ENCODE results near the gene ZNF318.
"Not testable (repeated sequence)": the region's sequence is repeated elsewhere in the genome, so short reads cannot be mapped to it uniquely, and the experiment has no call there.

The ZNF318 gene

GRCh38 chr6:43396408-43397149 is 27.1 kb upstream of the ZNF318 start:
- H3K36me3 Mint-ChIP-seq (ENCODE audit: low read depth): no peaks in the 10 kb centered on the region
- peaks cover 45% of the 10 kb centered on the region for H3K27me3 Mint-ChIP-seq (ENCODE audit: low read depth)
- no peak for DNase-seq (ENCODE audit: low spot score)
- H3K9me3 Mint-ChIP-seq: no peaks in the 10 kb centered on the region
- no peak overlapping the region for H3K4me3 Mint-ChIP-seq
- no peak overlapping the region for H3K27ac Mint-ChIP-seq
- peaks cover 4% of the 10 kb centered on the region for H3K4me1 Mint-ChIP-seq (ENCODE audit: low read depth)

- Mint-ChIP-seq H3K27me3 (ENCODE audit: low read depth) (peaks cover 51% of the 10 kb centered on the region), H3K36me3 (ENCODE audit: low read depth) (no peaks in the 10 kb centered on the region), H3K27ac (no peak overlapping the region), H3K4me3 (no peak overlapping the region), H3K9me3 (no peaks in the 10 kb centered on the region), H3K4me1 (ENCODE audit: low read depth) (peaks cover 12% of the 10 kb centered on the region)
- DNase-seq (ENCODE audit: low spot score): no peak
Observed at GRCh38 chr6:43395776-43396175, 26.3 kb upstream of the ZNF318 start.

- Mint-ChIP-seq H3K9me3 (no peaks in the 10 kb centered on the region), H3K4me3 (no peak overlapping the region), H3K27me3 (ENCODE audit: low read depth) (peaks cover 51% of the 10 kb centered on the region), H3K36me3 (ENCODE audit: low read depth) (no peaks in the 10 kb centered on the region), H3K4me1 (ENCODE audit: low read depth) (peaks cover 17% of the 10 kb centered on the region), H3K27ac (no peak overlapping the region)
- no peak for DNase-seq (ENCODE audit: low spot score)
Observed at GRCh38 chr6:43394982-43395381, 25.5 kb upstream of the ZNF318 start.

GRCh38 chr6:43393602-43394001 is 24.2 kb upstream of the ZNF318 start:
- H3K4me3 Mint-ChIP-seq: no peak overlapping the region
- no peaks in the 10 kb centered on the region for H3K9me3 Mint-ChIP-seq
- no peak overlapping the region for H3K27ac Mint-ChIP-seq

GRCh38 chr6:43393133-43393532 is 23.7 kb upstream of the ZNF318 start:
- H3K27me3 Mint-ChIP-seq (ENCODE audit: low read depth): peaks cover 64% of the 10 kb centered on the region
- H3K9me3 Mint-ChIP-seq; H3K36me3 Mint-ChIP-seq (ENCODE audit: low read depth); H3K4me3 Mint-ChIP-seq; DNase-seq (ENCODE audit: low spot score); H3K27ac Mint-ChIP-seq: not testable (repeated sequence)
- H3K4me1 Mint-ChIP-seq (ENCODE audit: low read depth): peaks cover 17% of the 10 kb centered on the region

More at GRCh38 chr6:43393602-43394001, 24.2 kb upstream of the ZNF318 start:
- Mint-ChIP-seq H3K4me1 (ENCODE audit: low read depth) (peaks cover 17% of the 10 kb centered on the region), H3K36me3 (ENCODE audit: low read depth) (no peaks in the 10 kb centered on the region), H3K27me3 (ENCODE audit: low read depth) (peaks cover 62% of the 10 kb centered on the region)
- no peak for DNase-seq (ENCODE audit: low spot score)

GRCh38 chr6:43391440-43392031 is 22.1 kb upstream of the ZNF318 start:
- Mint-ChIP-seq H3K27ac (no peak overlapping the region), H3K9me3 (no peaks in the 10 kb centered on the region), H3K4me3 (peak overlapping the region; percentile 57), H3K27me3 (ENCODE audit: low read depth) (peaks cover 73% of the 10 kb centered on the region), H3K4me1 (ENCODE audit: low read depth) (peaks cover 15% of the 10 kb centered on the region), H3K36me3 (ENCODE audit: low read depth) (no peaks in the 10 kb centered on the region)
- no peak for DNase-seq (ENCODE audit: low spot score)

- peak overlapping the region; percentile 27 for H3K4me3 Mint-ChIP-seq
- H3K27ac Mint-ChIP-seq; H3K36me3 Mint-ChIP-seq (ENCODE audit: low read depth); H3K9me3 Mint-ChIP-seq; DNase-seq (ENCODE audit: low spot score): not testable (repeated sequence)
- peaks cover 19% of the 10 kb centered on the region for H3K4me1 Mint-ChIP-seq (ENCODE audit: low read depth)
- H3K27me3 Mint-ChIP-seq (ENCODE audit: low read depth): peaks cover 76% of the 10 kb centered on the region
Observed at GRCh38 chr6:43390753-43391439, 21.4 kb upstream of the ZNF318 start.

GRCh38 chr6:43389730-43390295 is 20.4 kb upstream of the ZNF318 start:
- Mint-ChIP-seq H3K9me3 (no peaks in the 10 kb centered on the region), H3K27me3 (ENCODE audit: low read depth) (peaks cover 72% of the 10 kb centered on the region), H3K36me3 (ENCODE audit: low read depth) (no peaks in the 10 kb centered on the region), H3K4me1 (ENCODE audit: low read depth) (peaks cover 25% of the 10 kb centered on the region), H3K27ac (no peak overlapping the region), H3K4me3 (no peak overlapping the region)
- DNase-seq (ENCODE audit: low spot score): no peak

- H3K4me1 Mint-ChIP-seq (ENCODE audit: low read depth): peaks cover 42% of the 10 kb centered on the region
- peaks cover 4% of the 10 kb centered on the region for H3K9me3 Mint-ChIP-seq
- H3K27ac Mint-ChIP-seq: no peak overlapping the region
- no peak overlapping the region for H3K4me3 Mint-ChIP-seq
- no peak for DNase-seq (ENCODE audit: low spot score)
- peaks cover 49% of the 10 kb centered on the region for H3K27me3 Mint-ChIP-seq (ENCODE audit: low read depth)
- no peaks in the 10 kb centered on the region for H3K36me3 Mint-ChIP-seq (ENCODE audit: low read depth)
Observed at GRCh38 chr6:43386492-43386891, 17.0 kb upstream of the ZNF318 start.

GRCh38 chr6:43383021-43383667 is 13.7 kb upstream of the ZNF318 start:
- Mint-ChIP-seq H3K27me3 (ENCODE audit: low read depth) (peaks cover 41% of the 10 kb centered on the region), H3K4me1 (ENCODE audit: low read depth) (peaks cover 39% of the 10 kb centered on the region)

GRCh38 chr6:43380858-43381257 is 11.4 kb upstream of the ZNF318 start:
- H3K4me1 Mint-ChIP-seq (ENCODE audit: low read depth): peaks cover 40% of the 10 kb centered on the region
- not testable (repeated sequence) for H3K27ac Mint-ChIP-seq; DNase-seq (ENCODE audit: low spot score); H3K36me3 Mint-ChIP-seq (ENCODE audit: low read depth); H3K9me3 Mint-ChIP-seq; H3K4me3 Mint-ChIP-seq
- peaks cover 29% of the 10 kb centered on the region for H3K27me3 Mint-ChIP-seq (ENCODE audit: low read depth)

More at GRCh38 chr6:43383021-43383667, 13.7 kb upstream of the ZNF318 start:
- peak overlapping the region; percentile 89 for H3K27ac Mint-ChIP-seq
- no peak for DNase-seq (ENCODE audit: low spot score)
- peaks cover 4% of the 10 kb centered on the region for H3K9me3 Mint-ChIP-seq
- peaks cover 2% of the 10 kb centered on the region for H3K36me3 Mint-ChIP-seq (ENCODE audit: low read depth)
- peak overlapping the region; percentile 47 for H3K4me3 Mint-ChIP-seq

GRCh38 chr6:43378631-43379030 is 9.2 kb upstream of the ZNF318 start:
- no peaks in the 10 kb centered on the region for H3K9me3 Mint-ChIP-seq
- no peak overlapping the region for H3K27ac Mint-ChIP-seq
- H3K27me3 Mint-ChIP-seq (ENCODE audit: low read depth): peaks cover 29% of the 10 kb centered on the region
- DNase-seq (ENCODE audit: low spot score): no peak
- peaks cover 2% of the 10 kb centered on the region for H3K36me3 Mint-ChIP-seq (ENCODE audit: low read depth)
- no peak overlapping the region for H3K4me3 Mint-ChIP-seq
- peaks cover 25% of the 10 kb centered on the region for H3K4me1 Mint-ChIP-seq (ENCODE audit: low read depth)

GRCh38 chr6:43377710-43378229 is 8.3 kb upstream of the ZNF318 start:
- H3K4me3 Mint-ChIP-seq: no peak overlapping the region
- no peak for DNase-seq (ENCODE audit: low spot score)
- no peaks in the 10 kb centered on the region for H3K9me3 Mint-ChIP-seq
- no peak overlapping the region for H3K27ac Mint-ChIP-seq
- peaks cover 20% of the 10 kb centered on the region for H3K4me1 Mint-ChIP-seq (ENCODE audit: low read depth)
- peaks cover 34% of the 10 kb centered on the region for H3K27me3 Mint-ChIP-seq (ENCODE audit: low read depth)
- H3K36me3 Mint-ChIP-seq (ENCODE audit: low read depth): peaks cover 2% of the 10 kb centered on the region

Data from T-helper 2 cell treated with Interferon-gamma antibody and Interleukin-4, amounts not matched to agents 5 μg/mL and 100 μg/mL, for 36 hours (primary cell).